Activated CD4-positive, CD25-positive, alpha-beta regulatory T cell treated with anti-CD3 and anti-CD28 coated beads, Interleukin-2, amount 50 U/mL, for 72 hours (primary cell): ENCODE measurements around the gene MAGIX.
"Not testable (repeated sequence)": the region's sequence is repeated elsewhere in the genome, so short reads cannot be mapped to it uniquely, and the experiment has no call there.

Experiments used
- DNase-seq: peaks from one replicate; pipeline ENCODE4 v3.0.0; 2021

MAGIX gene

GRCh38 chrX:49161632-49162031 is 926 bp upstream of the MAGIX start:
- DNase-seq: no peak

GRCh38 chrX:49163555-49164419 is 1.2 kb downstream of the MAGIX start:
- peak; percentile 82 for DNase-seq

- no peak for DNase-seq
Measured at GRCh38 chrX:49164589-49165360, 2.2 kb downstream of the MAGIX start.

GRCh38 chrX:49165901-49166881 is 3.6 kb downstream of the MAGIX start:
- DNase-seq: peak; percentile 69

- DNase-seq: peak; percentile 64
Measured at GRCh38 chrX:49166914-49167739, 4.6 kb downstream of the MAGIX start.

- no peak for DNase-seq
Measured at GRCh38 chrX:49167740-49168108, 5.2 kb downstream of the MAGIX start.

GRCh38 chrX:49171752-49172279 is 9.3 kb downstream of the MAGIX start, which contains the start of gene PLP2:
Gene PLP2 (plus strand): TSS chrX:49171898. CDS start chrX:49172001, 103 bp downstream.
- peak; percentile 66 for DNase-seq

GRCh38 chrX:49172280-49172780 is 9.8 kb downstream of the MAGIX start:
- peak; percentile 68 for DNase-seq

GRCh38 chrX:49173544-49173943 is 11.0 kb downstream of the MAGIX start:
- not testable (repeated sequence) for DNase-seq

GRCh38 chrX:49174723-49175122 is 12.2 kb downstream of the MAGIX start:
- DNase-seq: no peak

GRCh38 chrX:49175435-49176274 is 13.1 kb downstream of the MAGIX start:
- no peak for DNase-seq

GRCh38 chrX:49176421-49177326 is 14.1 kb downstream of the MAGIX start:
- no peak for DNase-seq

- DNase-seq: no peak
Measured at GRCh38 chrX:49177338-49177833, 14.8 kb downstream of the MAGIX start.

GRCh38 chrX:49177873-49178480 is 15.4 kb downstream of the MAGIX start:
- no peak for DNase-seq

GRCh38 chrX:49178537-49178936 is 16.0 kb downstream of the MAGIX start:
- no peak for DNase-seq

- DNase-seq: no peak
Measured at GRCh38 chrX:49179358-49179757, 16.8 kb downstream of the MAGIX start.

- no peak for DNase-seq
Measured at GRCh38 chrX:49183701-49184281, 21.2 kb downstream of the MAGIX start.
